ENCODE results near the gene MAN2A2. TPM values are rescaled to one million over a fixed set of nuclear protein-coding genes. Genes with fewer than 3 reads are reported as not detected.

The MAN2A2 gene
- total and polyA plus RNA-seq, 2 of the 8 experiments (the other 6 are each of a cell fraction or from before 2014, with no cell fraction given): 23.1 to 29.7 TPM

- TF ChIP-seq ATF2 (IDR thresholded peaks at IDR 0.05; ENCODE audit: low read length): no peak
- TF ChIP-seq RXRA (IDR thresholded peaks at IDR 0.05; ENCODE audit: insufficient read depth, low read depth, low read length): no peak
- no peak for TF ChIP-seq EGR1 (IDR thresholded peaks at IDR 0.05; ENCODE audit: borderline replicate concordance, low read depth, low read length)
- no peak for TF ChIP-seq NANOG (IDR thresholded peaks at IDR 0.05; ENCODE audit: insufficient read depth, low read depth, low read length, poor library complexity, severe bottlenecking)
- TF ChIP-seq PHF8 (conservative IDR thresholded peaks at IDR 0.05; ENCODE audit: low read depth, low read length): 0 out of 2 replicates have a peak, but pooled peaks have one; percentile 34
- TF ChIP-seq SIN3A (conservative IDR thresholded peaks at IDR 0.05 in 1 of 2, IDR thresholded peaks at IDR 0.05 in 1 of 2; ENCODE audit: low read depth in 1 of 2, low read length in 2 of 2): peak in 1 of 2 experiments; percentile 78; a peak in 2 of 4 replicates
- TF ChIP-seq SIX5 (IDR thresholded peaks at IDR 0.05; ENCODE audit: low read depth, low read length): no peak
- TF ChIP-seq ATF3 (IDR thresholded peaks at IDR 0.05; ENCODE audit: insufficient read depth, low read depth, low read length): no peak
- no peak for TF ChIP-seq RFX5 (IDR thresholded peaks at IDR 0.05; ENCODE audit: borderline replicate concordance, low read depth, low read length)
- peak; percentile 53 to 85 (median 81) for TF ChIP-seq CTCF (IDR thresholded peaks at IDR 0.05; ENCODE audit: control extremely low read depth in 1 of 3, insufficient read depth in 1 of 3, low read depth in 1 of 3, low read length in 3 of 3)
- TF ChIP-seq KDM4A (IDR thresholded peaks at IDR 0.05; ENCODE audit: low read depth, low read length, severe bottlenecking): no peak
- no peak for TF ChIP-seq HDAC6 (IDR thresholded peaks at IDR 0.05; ENCODE audit: low read depth, low read length)
- TF ChIP-seq MAFK (IDR thresholded peaks at IDR 0.05; ENCODE audit: low read depth, low read length): no peak
- no peak for TF ChIP-seq SUZ12 (IDR thresholded peaks at IDR 0.05; ENCODE audit: low read length)
- no peak; a peak in 1 of 4 replicates for TF ChIP-seq RAD21 (IDR thresholded peaks at IDR 0.05 in 1 of 2, conservative IDR thresholded peaks at IDR 0.05 in 1 of 2; ENCODE audit: low read depth in 2 of 2, low read length in 2 of 2)
- TF ChIP-seq KDM1A (IDR thresholded peaks at IDR 0.05; ENCODE audit: borderline replicate concordance, low read length): no peak
- no peak for TF ChIP-seq BRCA1 (IDR thresholded peaks at IDR 0.05; ENCODE audit: low read depth, low read length)
Measured at GRCh38 chr15:90902040-90902839, 862 bp upstream of the MAN2A2 start (continued).
